VCaP (cell line): Measurements from ENCODE around the gene SLC25A31.
A peak's percentile ranks its signal among the peaks of the same experiment; 100 is the strongest.

Experiments used
- H3K27ac ChIP-seq: fragments of 450-650 bp; 2 replicates; pipeline ENCODE4 v1.5.1; 2017
- CTCF ChIP-seq: fragments of 450-650 bp; conservative IDR thresholded peaks from 2 replicates; pipeline ENCODE4 v1.5.1; 2017; ENCODE audit warnings: mild to moderate bottlenecking, moderate library complexity

The SLC25A31 gene

GRCh38 chr4:127777487-127777886 lies 47.3 kb downstream of the SLC25A31 start:
- no peak overlapping the region for H3K27ac ChIP-seq
- TF ChIP-seq CTCF, result no peak

- no peak for TF ChIP-seq CTCF
- H3K27ac ChIP-seq, result no peak overlapping the region
Observed at GRCh38 chr4:127778102-127778501, 47.9 kb downstream of the SLC25A31 start.

- no peak for TF ChIP-seq CTCF
- no peak overlapping the region for H3K27ac ChIP-seq
Observed at GRCh38 chr4:127780598-127780997, 50.4 kb downstream of the SLC25A31 start.

- H3K27ac ChIP-seq, result peak overlapping the region; percentile 64; the same call in 1 of the 2 replicates
- no peak for TF ChIP-seq CTCF
Observed at GRCh38 chr4:127781300-127782024, 51.3 kb downstream of the SLC25A31 start.

- H3K27ac ChIP-seq, result peak overlapping the region; percentile 64; the same call in 1 of the 2 replicates
- TF ChIP-seq CTCF, result no peak
Observed at GRCh38 chr4:127782025-127782274, 51.8 kb downstream of the SLC25A31 start.

- peak within 1 kb of the TSS; percentile 64; the same call in 1 of the 2 replicates for H3K27ac ChIP-seq
Observed at GRCh38 chr4:127782275-127783025, 52.2 kb downstream of the SLC25A31 start, which contains the start of gene HSPA4L. HSPA4L (plus strand) TSS chr4:127782322; CDS start chr4:127782551, 229 bp downstream.

More at GRCh38 chr4:127782275-127783025, 52.2 kb downstream of the SLC25A31 start, which contains the start of gene HSPA4L:
- peak; percentile 56 for TF ChIP-seq CTCF
